K562 (cell line): ENCODE data around the gene POR. TPM values are rescaled to one million over a fixed set of nuclear protein-coding genes. Genes with fewer than 3 reads are reported as not detected.

Experiments
- ATAC-seq: fragments of 200-7000 bp; cut with Tn5 transposase; 3 replicates; pipeline ENCODE4 v1.9.1; 2020; ENCODE audit warnings: moderate library complexity
- BruUV-seq: library from RNA; stranded (reverse); fragments of 400-500 nt; replicated peaks from 2 replicates; lab custom pipeline; 2021; lab: Mats Ljungman, UMichigan
- CTCF ChIA-PET: fragments of 300-600 bp; formaldehyde crosslinking; extraction: SDS; loops from one replicate; lab custom pipeline; 2021; ENCODE audit warnings: low intra/inter-chr PET ratio; lab: Yijun Ruan, JAX
- POLR2A ChIA-PET: fragments of 300-600, 350-650 bp; sonication (Branson Sonifier 250); formaldehyde crosslinking; extraction: SDS; loops from one replicate; lab custom pipeline; 2021; ENCODE audit warnings: antibody characterized with exemption, inconsistent platforms; lab: Yijun Ruan, JAX
- DNase-seq, 4 experiments: peaks; one replicate each; pipeline versions ENCODE4 v3.0.0 to v3.0.0-alpha.2; 2011 to 2018; ENCODE audit warnings: low spot score in 3 of 4, mixed read lengths in 3 of 4; ENCODE audit errors: extremely low read depth in 1 of 4
- FAIRE-seq: peaks from 2 replicates; lab custom pipeline; 2011; peaks lifted over from hg19 to GRCh38; lab: Jason Lieb, UNC
- H2AFZ ChIP-seq: 2 replicates; pipeline ENCODE4 v1.6.0; 2011; ENCODE audit warnings: low read depth, low read length, control low read depth, inconsistent platforms
- H3K27ac ChIP-seq: fragments of 200-600 bp; 3 replicates; pipeline ENCODE4 v1.8.0; 2011; ENCODE audit warnings: low read depth, mild to moderate bottlenecking, control low read depth, inconsistent platforms, low read length, moderate library complexity, mixed read lengths; ENCODE audit errors: extremely low read depth
- H3K27me3 ChIP-seq, 2 experiments: fragments of 300-600 bp in 1 of 2; 2 replicates in 1 of 2; 3 replicates in 1 of 2; pipeline versions ENCODE4 v1.6.0 to v1.8.0; 2011; ENCODE audit warnings: inconsistent platforms in 2 of 2, low read length in 2 of 2, mild to moderate bottlenecking in 1 of 2, mixed read lengths in 1 of 2, moderate library complexity in 1 of 2; ENCODE audit not compliant: control insufficient read depth in 2 of 2, insufficient read depth in 2 of 2
- H3K36me3 ChIP-seq: fragments of 300-600 bp; 3 replicates; pipeline ENCODE4 v1.8.0; 2011; ENCODE audit warnings: mild to moderate bottlenecking, low read length, inconsistent platforms; ENCODE audit not compliant: control insufficient read depth, insufficient read depth
- H3K4me1 ChIP-seq, 2 experiments: fragments of 200-600 bp in 1 of 2; replicated peaks in 1 of 2; 2 replicates in 1 of 2; 3 replicates in 1 of 2; pipeline versions ENCODE4 v1.5.1 to v1.8.0; 2011; ENCODE audit warnings: inconsistent platforms in 2 of 2, low read length in 2 of 2, mild to moderate bottlenecking in 1 of 2, mixed read lengths in 1 of 2, moderate library complexity in 1 of 2; ENCODE audit not compliant: control insufficient read depth in 2 of 2, insufficient read depth in 2 of 2
- H3K4me2 ChIP-seq: 2 replicates; pipeline ENCODE4 v1.6.1; 2011; ENCODE audit warnings: low read length, control low read depth, inconsistent platforms, mixed read lengths; ENCODE audit not compliant: insufficient read depth
- H3K4me3 ChIP-seq: fragments of 200-600 bp; sonication (generic), shearing (Covaris generic); 2 replicates; pipeline ENCODE4 v1.5.1; 2016; ENCODE audit warnings: control low read depth, inconsistent platforms
- H3K79me2 ChIP-seq: fragments of 200-600 bp; 3 replicates; pipeline ENCODE4 v1.8.0; 2011; ENCODE audit warnings: low read length, inconsistent platforms; ENCODE audit not compliant: control insufficient read depth, insufficient read depth
- H3K9ac ChIP-seq, 2 experiments: 2 replicates each; pipeline versions ENCODE4 v1.6.0 to v1.6.1; 2011; ENCODE audit warnings: low read depth in 2 of 2, low read length in 2 of 2, control low read depth in 1 of 2, inconsistent platforms in 1 of 2, mild to moderate bottlenecking in 1 of 2, mixed read lengths in 1 of 2; ENCODE audit not compliant: insufficient read depth in 1 of 2
- H3K9me1 ChIP-seq: one replicate; pipeline ENCODE4 v1.6.0; 2011; ENCODE audit warnings: inconsistent platforms, mild to moderate bottlenecking, low read length, moderate library complexity; ENCODE audit not compliant: control insufficient read depth, insufficient read depth
- H3K9me3 ChIP-seq: replicated peaks from 2 replicates; pipeline ENCODE4 v1.5.1; 2011; ENCODE audit warnings: low read depth, low read length, inconsistent platforms; ENCODE audit not compliant: control insufficient read depth, insufficient read depth
- H4K20me1 ChIP-seq: replicated peaks from 2 replicates; pipeline ENCODE4 v1.6.1; 2011; ENCODE audit warnings: low read length, inconsistent platforms, mixed read lengths; ENCODE audit not compliant: control insufficient read depth, insufficient read depth
- CBFA2T2 ChIP-seq: fragments of 450-650 bp; conservative IDR thresholded peaks from 2 replicates; pipeline ENCODE4 v1.6.1; 2017; ENCODE audit warnings: mild to moderate bottlenecking
- PCBP1 ChIP-seq: fragments of 200-400 bp; formaldehyde crosslinking; IDR thresholded peaks from 2 replicates; pipeline ENCODE4 v1.6.1; 2018; ENCODE audit warnings: mild to moderate bottlenecking, low read depth, low read length; ENCODE audit not compliant: poor library complexity, severe bottlenecking
- POLR2G ChIP-seq: fragments of 200-400 bp; formaldehyde crosslinking; IDR thresholded peaks from 2 replicates; pipeline ENCODE4 v1.6.1; 2017; ENCODE audit warnings: low read depth, mild to moderate bottlenecking, antibody characterized with exemption, low read length, moderate library complexity
- POU5F1 ChIP-seq: fragments of 150-350 bp; IDR thresholded peaks from 2 replicates; pipeline ENCODE4 v1.6.1; 2014; ENCODE audit warnings: borderline replicate concordance, low read length, low read depth, mild to moderate bottlenecking; ENCODE audit not compliant: partially characterized antibody
- RBM22 ChIP-seq: fragments of 200-400 bp; formaldehyde crosslinking; IDR thresholded peaks from 2 replicates; pipeline ENCODE4 v1.6.1; 2018; ENCODE audit warnings: low read length, low read depth; ENCODE audit not compliant: poor library complexity, severe bottlenecking
- SMARCC2 ChIP-seq: fragments of 450-650 bp; IDR thresholded peaks from 2 replicates; pipeline ENCODE4 v1.6.1; 2017; ENCODE audit warnings: antibody characterized with exemption, moderate library complexity, mild to moderate bottlenecking, low read depth
- ZNF140 ChIP-seq: fragments of 250-450 bp; sonication (Bioruptor Pico); IDR thresholded peaks from 2 replicates; pipeline ENCODE4 v1.8.0; 2021; ENCODE audit warnings: moderate library complexity, mild to moderate bottlenecking, inconsistent platforms
- WGBS: fragments of 100-300 bp; shearing (Covaris generic); methylation state at CpG from one replicate; pipeline ENCODE4 v1.1.6; 2016; ENCODE audit warnings: low coverage, mixed read lengths; ENCODE audit not compliant: insufficient coverage; ENCODE audit errors: missing lambda C conversion rate; 5-methylcytosine and 5-hydroxymethylcytosine counted together
- in situ Hi-C: fragments of 300-500 bp; cut with MboI; formaldehyde crosslinking; loops from 4 replicates; pipeline ENCODE4 v1.15.0; 2018; ENCODE audit warnings: inconsistent platforms, mixed read lengths
- intact Hi-C: fragments of 100-400 bp; cut with micrococcal nuclease; formaldehyde crosslinking; loops from 2 replicates; pipeline ENCODE4 v1.14.2; 2022
- polyA plus RNA-seq, 8 experiments: library from polyadenylated mRNA; depleted of rRNA in 4 of 8; stranded (reverse) in 5 of 8; unstranded in 3 of 8; fragments of >200 nt; fragmentation: Nextera tagmentation in 2 of 8; fragmentation: Illumina TruSeq in 1 of 8; extraction: Ambion mirVana in 2 of 8; extraction: Trizol in 1 of 8; gene quantifications; 2 replicates each; pipeline versions ENCODE4 v1.2.1 to v1.2.3, GENCODE V29; 2011 to 2014; ENCODE audit warnings: inconsistent platforms in 1 of 8, missing spikeins in 1 of 8
- total RNA-seq, 7 experiments: library from RNA; depleted of rRNA in 6 of 7; stranded (reverse); fragments of >200 nt in 6 of 7; fragmentation: Illumina TruSeq in 2 of 7; extraction: Trizol in 2 of 7; gene quantifications; 2 replicates each; pipeline versions ENCODE4 v1.2.1 to v1.2.3, GENCODE V29; 2011 to 2021; ENCODE audit warnings: low replicate concordance in 1 of 7
- TF ChIP-seq, protein P1 (sequence below): fragments of 450-650 bp; conservative IDR thresholded peaks from 2 replicates; pipeline ENCODE4 v1.6.1; 2016; ENCODE audit warnings: missing genetic modification characterization, low read depth, mild to moderate bottlenecking, control low read depth, missing compliant biosample characterization
- TF ChIP-seq, protein P2 (sequence below): fragments of 250-450 bp; sonication (Bioruptor Pico); IDR thresholded peaks from 2 replicates; pipeline ENCODE4 v1.8.0; 2021; ENCODE audit warnings: moderate library complexity, mild to moderate bottlenecking, inconsistent platforms
- TF ChIP-seq, protein P3 (sequence below): fragments of 450-650 bp; IDR thresholded peaks from 2 replicates; pipeline ENCODE4 v1.6.1; 2016
- TF ChIP-seq, protein P4 (sequence below): fragments of 250-450 bp; sonication (Bioruptor Pico); IDR thresholded peaks from 2 replicates; pipeline ENCODE4 v1.5.0; 2020; ENCODE audit warnings: mild to moderate bottlenecking
- TF ChIP-seq, protein P5 (sequence below), 2 experiments: fragments of 450-650 bp; conservative IDR thresholded peaks; 2 replicates each; pipeline ENCODE4 v1.6.1; 2017; ENCODE audit warnings: mild to moderate bottlenecking in 2 of 2, moderate library complexity in 2 of 2

The POR gene
- total and polyA plus RNA-seq, 9 of the 15 experiments (the other 6 are each of a cell fraction or from before 2014, with no cell fraction given) = 4.7 to 142 (median 40.8) TPM

DNA sequence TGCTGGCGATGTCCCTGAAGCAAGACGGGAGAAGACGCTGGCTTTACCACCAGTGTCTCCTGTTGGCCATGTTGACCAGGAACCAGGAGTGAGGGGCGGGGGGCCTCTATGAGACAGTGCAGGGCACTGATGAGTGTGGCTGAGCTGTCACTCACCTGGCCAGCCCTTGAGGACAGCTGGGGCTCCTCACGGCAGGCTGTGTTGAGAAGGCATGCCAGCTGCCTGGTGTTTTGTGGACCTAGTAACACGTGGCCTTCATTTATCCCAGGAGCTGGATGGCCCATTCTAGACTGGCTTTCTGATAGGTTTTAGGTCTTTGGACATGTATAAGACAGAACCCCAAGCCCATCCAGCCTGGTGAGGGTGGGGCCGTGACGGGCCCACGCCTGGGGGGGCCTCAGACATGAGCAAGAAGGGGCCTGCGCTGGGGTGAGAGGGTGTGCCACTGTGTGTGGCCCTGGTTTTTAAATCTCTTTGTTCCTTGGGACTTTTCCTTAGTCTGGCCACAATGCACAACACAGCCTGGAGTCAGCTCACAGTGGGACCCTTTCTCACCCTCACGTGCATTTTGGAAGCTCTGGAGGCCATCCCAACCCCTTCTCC lies 25.6 kb upstream of the POR start:
- no peak overlapping the region for H3K4me3 ChIP-seq
- no peak overlapping the region for H3K27ac ChIP-seq
- DNase-seq (no peak), ATAC-seq (peak; percentile 20), FAIRE-seq (no peak)
- H3K9ac ChIP-seq = peak overlapping the region in 1 of 2 experiments; percentile 70; a peak in 2 of 4 replicates
- no peaks in the 10 kb centered on the region for H3K27me3 ChIP-seq
- WGBS = 81% methylated on average over 11 of the region's 11 CpGs
- no peak overlapping the region for H2AFZ ChIP-seq
- in situ Hi-C loops = no loop called here
- H3K4me2 ChIP-seq = no peak overlapping the region
- H3K4me1 ChIP-seq = peaks cover 4 to 34% of the 10 kb centered on the region in 2 experiments; a peak in 4 of 5 replicates
- no peaks in the 10 kb centered on the region for H3K9me3 ChIP-seq
- H3K36me3 ChIP-seq = peaks cover 36% of the 10 kb centered on the region; the same call in 2 of the 3 replicates
- H4K20me1 ChIP-seq = no peaks in the 10 kb centered on the region; the same call in 1 of the 2 replicates
- intact Hi-C loops = no loop called here
- POLR2A ChIA-PET = interaction anchor here (0.6 to 1.8 kb wide), 6 partner anchors 8 to 69 kb away, joined by 3 to 8 read pairs (median 4); partner anchors contain the start of genes POR and RHBDD2
- no peaks in the 10 kb centered on the region for H3K79me2 ChIP-seq
- CTCF ChIA-PET = no interaction called here
- H3K9me1 ChIP-seq = no peaks in the 10 kb centered on the region
- BruUV-seq = no TSS peak
- TF ChIP-seq, protein P1, sequence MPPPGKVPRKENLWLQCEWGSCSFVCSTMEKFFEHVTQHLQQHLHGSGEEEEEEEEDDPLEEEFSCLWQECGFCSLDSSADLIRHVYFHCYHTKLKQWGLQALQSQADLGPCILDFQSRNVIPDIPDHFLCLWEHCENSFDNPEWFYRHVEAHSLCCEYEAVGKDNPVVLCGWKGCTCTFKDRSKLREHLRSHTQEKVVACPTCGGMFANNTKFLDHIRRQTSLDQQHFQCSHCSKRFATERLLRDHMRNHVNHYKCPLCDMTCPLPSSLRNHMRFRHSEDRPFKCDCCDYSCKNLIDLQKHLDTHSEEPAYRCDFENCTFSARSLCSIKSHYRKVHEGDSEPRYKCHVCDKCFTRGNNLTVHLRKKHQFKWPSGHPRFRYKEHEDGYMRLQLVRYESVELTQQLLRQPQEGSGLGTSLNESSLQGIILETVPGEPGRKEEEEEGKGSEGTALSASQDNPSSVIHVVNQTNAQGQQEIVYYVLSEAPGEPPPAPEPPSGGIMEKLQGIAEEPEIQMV (tag) = no peak
- TF ChIP-seq, protein P2, sequence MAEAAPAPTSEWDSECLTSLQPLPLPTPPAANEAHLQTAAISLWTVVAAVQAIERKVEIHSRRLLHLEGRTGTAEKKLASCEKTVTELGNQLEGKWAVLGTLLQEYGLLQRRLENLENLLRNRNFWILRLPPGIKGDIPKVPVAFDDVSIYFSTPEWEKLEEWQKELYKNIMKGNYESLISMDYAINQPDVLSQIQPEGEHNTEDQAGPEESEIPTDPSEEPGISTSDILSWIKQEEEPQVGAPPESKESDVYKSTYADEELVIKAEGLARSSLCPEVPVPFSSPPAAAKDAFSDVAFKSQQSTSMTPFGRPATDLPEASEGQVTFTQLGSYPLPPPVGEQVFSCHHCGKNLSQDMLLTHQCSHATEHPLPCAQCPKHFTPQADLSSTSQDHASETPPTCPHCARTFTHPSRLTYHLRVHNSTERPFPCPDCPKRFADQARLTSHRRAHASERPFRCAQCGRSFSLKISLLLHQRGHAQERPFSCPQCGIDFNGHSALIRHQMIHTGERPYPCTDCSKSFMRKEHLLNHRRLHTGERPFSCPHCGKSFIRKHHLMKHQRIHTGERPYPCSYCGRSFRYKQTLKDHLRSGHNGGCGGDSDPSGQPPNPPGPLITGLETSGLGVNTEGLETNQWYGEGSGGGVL (CRISPR knock-in tag) = no peak
- TF ChIP-seq POU5F1 (no peak), POLR2G (peak; percentile 29; the same call in 1 of the 2 replicates), RBM22 (no peak), PCBP1 (no peak), ZNF140 (CRISPR knock-in tag) (no peak), SMARCC2 (no peak), CBFA2T2 (no peak)
- TF ChIP-seq, protein P3, sequence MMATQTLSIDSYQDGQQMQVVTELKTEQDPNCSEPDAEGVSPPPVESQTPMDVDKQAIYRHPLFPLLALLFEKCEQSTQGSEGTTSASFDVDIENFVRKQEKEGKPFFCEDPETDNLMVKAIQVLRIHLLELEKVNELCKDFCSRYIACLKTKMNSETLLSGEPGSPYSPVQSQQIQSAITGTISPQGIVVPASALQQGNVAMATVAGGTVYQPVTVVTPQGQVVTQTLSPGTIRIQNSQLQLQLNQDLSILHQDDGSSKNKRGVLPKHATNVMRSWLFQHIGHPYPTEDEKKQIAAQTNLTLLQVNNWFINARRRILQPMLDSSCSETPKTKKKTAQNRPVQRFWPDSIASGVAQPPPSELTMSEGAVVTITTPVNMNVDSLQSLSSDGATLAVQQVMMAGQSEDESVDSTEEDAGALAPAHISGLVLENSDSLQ = peak; percentile 61
- TF ChIP-seq, protein P4, sequence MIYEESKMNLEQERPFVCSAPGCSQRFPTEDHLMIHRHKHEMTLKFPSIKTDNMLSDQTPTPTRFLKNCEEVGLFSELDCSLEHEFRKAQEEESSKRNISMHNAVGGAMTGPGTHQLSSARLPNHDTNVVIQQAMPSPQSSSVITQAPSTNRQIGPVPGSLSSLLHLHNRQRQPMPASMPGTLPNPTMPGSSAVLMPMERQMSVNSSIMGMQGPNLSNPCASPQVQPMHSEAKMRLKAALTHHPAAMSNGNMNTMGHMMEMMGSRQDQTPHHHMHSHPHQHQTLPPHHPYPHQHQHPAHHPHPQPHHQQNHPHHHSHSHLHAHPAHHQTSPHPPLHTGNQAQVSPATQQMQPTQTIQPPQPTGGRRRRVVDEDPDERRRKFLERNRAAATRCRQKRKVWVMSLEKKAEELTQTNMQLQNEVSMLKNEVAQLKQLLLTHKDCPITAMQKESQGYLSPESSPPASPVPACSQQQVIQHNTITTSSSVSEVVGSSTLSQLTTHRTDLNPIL (CRISPR knock-in tag) = no peak
- TF ChIP-seq, protein P5, sequence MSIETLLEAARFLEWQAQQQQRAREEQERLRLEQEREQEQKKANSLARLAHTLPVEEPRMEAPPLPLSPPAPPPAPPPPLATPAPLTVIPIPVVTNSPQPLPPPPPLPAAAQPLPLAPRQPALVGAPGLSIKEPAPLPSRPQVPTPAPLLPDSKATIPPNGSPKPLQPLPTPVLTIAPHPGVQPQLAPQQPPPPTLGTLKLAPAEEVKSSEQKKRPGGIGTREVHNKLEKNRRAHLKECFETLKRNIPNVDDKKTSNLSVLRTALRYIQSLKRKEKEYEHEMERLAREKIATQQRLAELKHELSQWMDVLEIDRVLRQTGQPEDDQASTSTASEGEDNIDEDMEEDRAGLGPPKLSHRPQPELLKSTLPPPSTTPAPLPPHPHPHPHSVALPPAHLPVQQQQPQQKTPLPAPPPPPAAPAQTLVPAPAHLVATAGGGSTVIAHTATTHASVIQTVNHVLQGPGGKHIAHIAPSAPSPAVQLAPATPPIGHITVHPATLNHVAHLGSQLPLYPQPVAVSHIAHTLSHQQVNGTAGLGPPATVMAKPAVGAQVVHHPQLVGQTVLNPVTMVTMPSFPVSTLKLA (conservative IDR thresholded peaks at IDR 0.05) = no peak
